ENCODE measurements around the gene KLF11. TPM values are rescaled to one million over a fixed set of nuclear protein-coding genes. Genes with fewer than 3 reads are reported as not detected.

The KLF11 gene
- total and polyA plus RNA-seq, 2 experiments from 2014 or later = 4.8 to 6.6 TPM

DNA sequence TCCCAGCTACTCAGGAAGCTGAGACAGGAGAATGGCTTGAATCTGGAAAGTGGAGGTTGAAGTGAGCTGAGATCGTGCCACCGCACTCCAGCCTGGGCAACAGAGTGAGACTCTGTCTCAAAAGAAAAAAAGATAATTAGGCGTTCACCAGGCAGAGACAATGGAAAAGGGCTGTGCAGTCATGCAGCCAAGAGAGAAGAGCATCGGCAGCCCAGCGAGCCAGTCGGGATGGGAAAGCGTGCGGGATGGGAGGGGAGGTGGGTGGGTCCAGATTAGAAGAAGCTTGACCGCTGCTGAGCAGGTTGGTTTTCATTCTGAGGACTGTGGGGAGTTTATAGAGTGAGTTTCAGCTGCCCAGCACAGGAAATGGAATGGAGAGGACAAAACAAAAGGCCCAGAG, 51.8 kb downstream of the KLF11 start:
- H4K20me1 ChIP-seq (ENCODE audit: insufficient read depth) = no peaks in the 10 kb centered on the region
- no peaks in the 10 kb centered on the region for H3K9me2 ChIP-seq (ENCODE audit: insufficient read depth)
- peaks cover 14% of the 10 kb centered on the region for H3K27me3 ChIP-seq (replicated peaks; ENCODE audit: insufficient read depth)
- no peak overlapping the region for H3K4me3 ChIP-seq
- TF ChIP-seq EZH2phosphoT487 (IDR thresholded peaks at IDR 0.05; ENCODE audit: insufficient read depth, low read depth) (no peak), EZH2 (IDR thresholded peaks at IDR 0.05; ENCODE audit: insufficient read depth, poor library complexity, severe bottlenecking) (no peak)
- no peaks in the 10 kb centered on the region for H3F3A ChIP-seq (ENCODE audit: insufficient read depth)
- H2AFZ ChIP-seq = no peak overlapping the region
- in situ Hi-C loops (cut with MboI) = no loop called here
- no peak overlapping the region for H3K27ac ChIP-seq
- WGBS, 2 experiments (ENCODE audit: low coverage in 1 of 2, low lambda C conversion rate in 2 of 2, missing lambda C conversion rate in 2 of 2) = 39 to 43% methylated on average over 9 of the region's 9 CpGs
- H3K4me2 ChIP-seq (ENCODE audit: unreplicated experiment) = no peak overlapping the region
- no peaks in the 10 kb centered on the region for H3K36me3 ChIP-seq (ENCODE audit: low read depth)
- H3K4me1 ChIP-seq (ENCODE audit: insufficient read depth) = no peaks in the 10 kb centered on the region
- DNase-seq = no peak
- no peaks in the 10 kb centered on the region for H3K9me3 ChIP-seq (ENCODE audit: low read depth)
- H3K79me2 ChIP-seq (ENCODE audit: insufficient read depth) = no peaks in the 10 kb centered on the region
- H3K9ac ChIP-seq = no peak overlapping the region

DNA sequence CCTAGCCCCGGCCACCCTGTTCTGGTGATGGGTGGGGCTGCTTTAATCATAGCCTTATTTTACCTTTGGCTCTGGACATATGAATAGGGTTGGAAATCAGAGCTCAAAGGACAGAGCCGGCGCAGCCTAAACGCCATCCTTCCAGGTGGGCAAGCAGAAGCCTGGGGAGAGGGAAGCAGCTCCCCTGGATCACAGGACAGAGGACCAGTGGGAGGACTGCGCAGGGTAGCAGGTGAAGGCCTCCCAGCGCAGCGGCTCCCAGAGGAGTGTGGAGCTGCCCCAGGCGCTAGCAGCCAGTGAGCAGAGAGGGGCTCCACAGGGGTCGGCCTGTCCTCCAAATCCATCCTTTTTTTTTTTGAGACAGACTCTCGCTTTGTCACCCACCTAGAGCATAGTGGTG, 53.3 kb downstream of the KLF11 start:
- no peak overlapping the region for H3K4me3 ChIP-seq
- H3K4me2 ChIP-seq (ENCODE audit: unreplicated experiment) = no peak overlapping the region
- in situ Hi-C loops (cut with MboI) = no loop called here
- TF ChIP-seq EZH2 (IDR thresholded peaks at IDR 0.05; ENCODE audit: insufficient read depth, poor library complexity, severe bottlenecking) (no peak), EZH2phosphoT487 (IDR thresholded peaks at IDR 0.05; ENCODE audit: insufficient read depth, low read depth) (no peak)
- WGBS, 2 experiments (ENCODE audit: low coverage in 1 of 2, low lambda C conversion rate in 2 of 2, missing lambda C conversion rate in 2 of 2) = 78 to 82% methylated on average over 10 of the region's 10 CpGs
- H3K36me3 ChIP-seq (ENCODE audit: low read depth) = no peaks in the 10 kb centered on the region
- H4K20me1 ChIP-seq (ENCODE audit: insufficient read depth) = no peaks in the 10 kb centered on the region
- H2AFZ ChIP-seq = no peak overlapping the region
- no peaks in the 10 kb centered on the region for H3K9me3 ChIP-seq (ENCODE audit: low read depth)
- 0 out of 2 replicates have a peak, but pooled peaks cover 5% of the 10 kb centered on the region for H3K27me3 ChIP-seq (replicated peaks; ENCODE audit: insufficient read depth)
- H3K9ac ChIP-seq = no peak overlapping the region
- no peaks in the 10 kb centered on the region for H3K9me2 ChIP-seq (ENCODE audit: insufficient read depth)
- no peaks in the 10 kb centered on the region for H3K4me1 ChIP-seq (ENCODE audit: insufficient read depth)
- no peak for DNase-seq
- no peak overlapping the region for H3K27ac ChIP-seq
- no peaks in the 10 kb centered on the region for H3K79me2 ChIP-seq (ENCODE audit: insufficient read depth)
- no peaks in the 10 kb centered on the region for H3F3A ChIP-seq (ENCODE audit: insufficient read depth)

DNA sequence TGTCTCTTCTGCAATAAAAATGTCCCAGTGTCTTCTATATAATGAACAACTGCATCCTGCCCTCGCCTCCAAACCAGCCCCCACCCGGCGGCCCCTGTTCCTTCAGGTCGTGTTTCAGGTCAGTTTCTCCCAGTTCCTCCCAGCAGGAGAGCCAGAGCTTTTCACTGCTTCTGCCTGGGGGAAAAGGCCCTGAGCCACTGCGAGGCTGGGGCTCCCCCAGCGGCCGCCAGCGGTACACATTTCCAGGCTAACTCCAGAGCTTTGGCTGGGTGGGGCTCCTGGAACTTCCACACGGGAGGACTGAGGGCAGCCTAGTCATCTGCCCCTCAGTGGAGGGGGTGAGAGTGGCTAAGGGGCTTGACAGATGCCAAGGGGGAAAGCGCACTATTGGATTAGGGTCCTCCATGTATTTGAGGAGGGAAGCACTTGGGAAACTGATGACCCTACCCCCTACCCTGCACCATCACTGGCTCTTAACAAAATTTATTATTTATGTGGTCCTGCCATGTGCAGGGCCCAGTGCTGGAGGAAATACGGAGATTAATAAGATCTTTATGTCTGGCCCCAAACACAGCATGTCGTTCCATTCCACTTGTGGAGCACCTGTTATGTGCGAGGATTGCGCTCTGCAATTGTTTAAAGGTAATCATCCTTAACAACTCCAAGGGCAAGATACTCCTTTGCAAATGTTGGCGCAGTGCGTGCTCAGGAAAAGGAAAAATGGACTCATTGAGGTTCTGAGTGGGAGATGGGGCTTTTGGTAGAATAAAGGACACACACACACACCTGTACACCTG, 54.2 kb downstream of the KLF11 start:
- 0 out of 2 replicates have a peak, but pooled peaks cover 2% of the 10 kb centered on the region for H3K27me3 ChIP-seq (replicated peaks; ENCODE audit: insufficient read depth)
- H3K9me2 ChIP-seq (ENCODE audit: insufficient read depth) = no peaks in the 10 kb centered on the region
- no peak overlapping the region for H3K27ac ChIP-seq
- H3K79me2 ChIP-seq (ENCODE audit: insufficient read depth) = no peaks in the 10 kb centered on the region
- no peak for TF ChIP-seq EZH2phosphoT487 (IDR thresholded peaks at IDR 0.05; ENCODE audit: insufficient read depth, low read depth)
- no peak for TF ChIP-seq EZH2 (IDR thresholded peaks at IDR 0.05; ENCODE audit: insufficient read depth, poor library complexity, severe bottlenecking)
- no peaks in the 10 kb centered on the region for H3K36me3 ChIP-seq (ENCODE audit: low read depth)
- no peaks in the 10 kb centered on the region for H4K20me1 ChIP-seq (ENCODE audit: insufficient read depth)
- no peak overlapping the region for H3K4me2 ChIP-seq (ENCODE audit: unreplicated experiment)
- no peak overlapping the region for H3K9ac ChIP-seq
- WGBS, 2 experiments (ENCODE audit: low coverage in 1 of 2, low lambda C conversion rate in 2 of 2, missing lambda C conversion rate in 2 of 2) = 26 to 27% methylated on average over 16 of the region's 16 CpGs
- DNase-seq = peak; percentile 87
- no peaks in the 10 kb centered on the region for H3K9me3 ChIP-seq (ENCODE audit: low read depth)
- H3F3A ChIP-seq (ENCODE audit: insufficient read depth) = no peaks in the 10 kb centered on the region
- no peak overlapping the region for H2AFZ ChIP-seq
- H3K4me1 ChIP-seq (ENCODE audit: insufficient read depth) = no peaks in the 10 kb centered on the region
- no peak overlapping the region for H3K4me3 ChIP-seq
- in situ Hi-C loops (cut with MboI) = no loop called here

DNA sequence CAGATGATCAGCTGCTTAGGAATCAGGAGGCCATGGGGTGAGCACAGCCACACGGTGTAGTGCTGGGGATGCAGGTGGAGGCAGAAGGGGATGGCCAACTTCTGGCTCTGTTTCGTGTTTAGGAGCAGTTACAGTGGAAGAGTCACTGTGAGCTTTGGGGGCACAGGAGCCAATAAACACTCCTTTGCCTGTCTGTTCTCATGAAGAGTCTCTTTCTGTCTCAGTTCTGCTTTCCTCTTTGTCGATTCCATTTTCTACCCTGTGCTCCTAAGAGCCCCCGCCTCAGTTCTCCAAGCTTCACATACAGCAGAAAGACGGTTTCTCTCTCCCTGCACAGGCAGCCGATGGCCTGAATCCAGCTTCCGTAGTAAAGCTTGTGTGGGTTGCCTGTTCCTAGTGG, 58.1 kb downstream of the KLF11 start:
- Histone ChIP-seq H3K36me3 (ENCODE audit: low read depth) (no peaks in the 10 kb centered on the region), H3K4me3 (no peak overlapping the region), H3K9me3 (ENCODE audit: low read depth) (no peaks in the 10 kb centered on the region), H3K9me2 (ENCODE audit: insufficient read depth) (no peaks in the 10 kb centered on the region), H3K27me3 (replicated peaks; ENCODE audit: insufficient read depth) (no peaks in the 10 kb centered on the region), H3F3A (ENCODE audit: insufficient read depth) (no peaks in the 10 kb centered on the region), H3K9ac (no peak overlapping the region), H3K4me2 (ENCODE audit: unreplicated experiment) (no peak overlapping the region), H4K20me1 (ENCODE audit: insufficient read depth) (no peaks in the 10 kb centered on the region), H2AFZ (no peak overlapping the region), H3K79me2 (ENCODE audit: insufficient read depth) (no peaks in the 10 kb centered on the region), H3K27ac (no peak overlapping the region), H3K4me1 (ENCODE audit: insufficient read depth) (no peaks in the 10 kb centered on the region)
- in situ Hi-C loops (cut with MboI) = loop anchor here (25.0 kb wide), 1 partner anchor 561 kb away; no protein-coding TSS in a partner anchor
- WGBS, 2 experiments (ENCODE audit: low coverage in 1 of 2, low lambda C conversion rate in 2 of 2, missing lambda C conversion rate in 2 of 2) = 65 to 67% methylated on average over 7 of the region's 7 CpGs
- no peak for TF ChIP-seq EZH2 (IDR thresholded peaks at IDR 0.05; ENCODE audit: insufficient read depth, poor library complexity, severe bottlenecking)
- no peak for DNase-seq

Data from GM23248 (cell line).